ENCODE data around the gene TIMM10B. TPM values are rescaled to one million over a fixed set of nuclear protein-coding genes. Genes with fewer than 3 reads are reported as not detected.

Gene TIMM10B
- total RNA-seq, 1 donor from 2014 or later, result 34.0 TPM

- no peak for TF ChIP-seq CTCF (IDR thresholded peaks at IDR 0.05; ENCODE audit: unreplicated experiment)
- no peak for DNase-seq (ENCODE audit: low spot score in 2 of 2, unreplicated experiment in 2 of 2)
- no peaks in the 10 kb centered on the region for H3K36me3 Mint-ChIP-seq
- no peaks in the 10 kb centered on the region for H3K9me3 Mint-ChIP-seq
- no peaks in the 10 kb centered on the region for H3K4me1 Mint-ChIP-seq
- H3K4me3 Mint-ChIP-seq, result no peak overlapping the region
- H3K27ac Mint-ChIP-seq, result no peak overlapping the region
- H3K27me3 Mint-ChIP-seq (ENCODE audit: low read depth), result no peaks in the 10 kb centered on the region
These were observed 29.1 kb upstream of the TIMM10B start for GRCh38 chr11:6452219-6452618.

GRCh38 chr11:6453152-6453551 is 28.1 kb upstream of the TIMM10B start:
- H3K4me3 Mint-ChIP-seq, result no peak overlapping the region
- no peaks in the 10 kb centered on the region for H3K36me3 Mint-ChIP-seq
- peaks cover under 1% of the 10 kb centered on the region for H3K4me1 Mint-ChIP-seq
- H3K27me3 Mint-ChIP-seq (ENCODE audit: low read depth), result no peaks in the 10 kb centered on the region
- no peaks in the 10 kb centered on the region for H3K9me3 Mint-ChIP-seq
- TF ChIP-seq CTCF (IDR thresholded peaks at IDR 0.05; ENCODE audit: unreplicated experiment), result no peak
- no peak overlapping the region for H3K27ac Mint-ChIP-seq
- no peak for DNase-seq (ENCODE audit: low spot score in 2 of 2, unreplicated experiment in 2 of 2)

GRCh38 chr11:6455070-6455469 is 26.2 kb upstream of the TIMM10B start:
- Mint-ChIP-seq H3K27ac (no peak overlapping the region), H3K4me3 (no peak overlapping the region), H3K36me3 (no peaks in the 10 kb centered on the region), H3K4me1 (peaks cover 4% of the 10 kb centered on the region), H3K9me3 (no peaks in the 10 kb centered on the region), H3K27me3 (ENCODE audit: low read depth) (no peaks in the 10 kb centered on the region)
- TF ChIP-seq CTCF (IDR thresholded peaks at IDR 0.05; ENCODE audit: unreplicated experiment), result no peak
- DNase-seq (ENCODE audit: low spot score in 2 of 2, unreplicated experiment in 2 of 2), result no peak

- Mint-ChIP-seq H3K36me3 (no peaks in the 10 kb centered on the region), H3K27me3 (ENCODE audit: low read depth) (no peaks in the 10 kb centered on the region), H3K4me3 (no peak overlapping the region), H3K9me3 (no peaks in the 10 kb centered on the region), H3K4me1 (peaks cover 4% of the 10 kb centered on the region), H3K27ac (no peak overlapping the region)
- DNase-seq (ENCODE audit: low spot score in 2 of 2, unreplicated experiment in 2 of 2), result no peak
- TF ChIP-seq CTCF (IDR thresholded peaks at IDR 0.05; ENCODE audit: unreplicated experiment), result no peak
These were observed 24.8 kb upstream of the TIMM10B start for GRCh38 chr11:6456361-6457073.

- Mint-ChIP-seq H3K4me3 (no peak overlapping the region), H3K4me1 (peaks cover 4% of the 10 kb centered on the region), H3K27ac (no peak overlapping the region), H3K9me3 (no peaks in the 10 kb centered on the region), H3K36me3 (no peaks in the 10 kb centered on the region), H3K27me3 (ENCODE audit: low read depth) (no peaks in the 10 kb centered on the region)
- no peak for TF ChIP-seq CTCF (IDR thresholded peaks at IDR 0.05; ENCODE audit: unreplicated experiment)
- no peak for DNase-seq (ENCODE audit: low spot score in 2 of 2, unreplicated experiment in 2 of 2)
These were observed 23.6 kb upstream of the TIMM10B start for GRCh38 chr11:6457581-6458320.

All from mesothelial cell of epicardium (in vitro differentiated cells).